Measurements from ENCODE around the gene RSPO3.
"Not testable (repeated sequence)": the region's sequence is repeated elsewhere in the genome, so short reads cannot be mapped to it uniquely, and the experiment has no call there.

DNA sequence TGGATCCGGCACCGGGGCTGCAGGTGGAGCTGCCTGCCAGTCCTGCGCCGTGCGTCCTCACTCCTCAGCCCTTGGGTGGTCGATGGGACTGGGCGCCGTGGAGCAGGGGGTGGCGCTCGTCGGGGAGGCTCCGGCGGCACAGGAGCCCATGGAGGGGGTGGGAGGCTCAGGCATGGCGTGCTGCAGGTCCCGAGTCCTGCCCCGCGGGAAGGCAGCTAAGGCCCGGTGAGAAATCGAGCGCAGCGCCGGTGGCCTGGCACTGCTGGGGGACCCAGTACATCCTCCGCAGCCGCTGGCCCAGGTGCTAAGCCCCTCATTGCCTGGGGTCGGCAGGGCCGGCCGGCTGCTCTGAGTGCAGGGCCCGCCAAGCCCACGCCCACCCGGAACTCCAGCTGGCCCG, 96.1 kb downstream of the RSPO3 start:
- TF ChIP-seq, protein P1, sequence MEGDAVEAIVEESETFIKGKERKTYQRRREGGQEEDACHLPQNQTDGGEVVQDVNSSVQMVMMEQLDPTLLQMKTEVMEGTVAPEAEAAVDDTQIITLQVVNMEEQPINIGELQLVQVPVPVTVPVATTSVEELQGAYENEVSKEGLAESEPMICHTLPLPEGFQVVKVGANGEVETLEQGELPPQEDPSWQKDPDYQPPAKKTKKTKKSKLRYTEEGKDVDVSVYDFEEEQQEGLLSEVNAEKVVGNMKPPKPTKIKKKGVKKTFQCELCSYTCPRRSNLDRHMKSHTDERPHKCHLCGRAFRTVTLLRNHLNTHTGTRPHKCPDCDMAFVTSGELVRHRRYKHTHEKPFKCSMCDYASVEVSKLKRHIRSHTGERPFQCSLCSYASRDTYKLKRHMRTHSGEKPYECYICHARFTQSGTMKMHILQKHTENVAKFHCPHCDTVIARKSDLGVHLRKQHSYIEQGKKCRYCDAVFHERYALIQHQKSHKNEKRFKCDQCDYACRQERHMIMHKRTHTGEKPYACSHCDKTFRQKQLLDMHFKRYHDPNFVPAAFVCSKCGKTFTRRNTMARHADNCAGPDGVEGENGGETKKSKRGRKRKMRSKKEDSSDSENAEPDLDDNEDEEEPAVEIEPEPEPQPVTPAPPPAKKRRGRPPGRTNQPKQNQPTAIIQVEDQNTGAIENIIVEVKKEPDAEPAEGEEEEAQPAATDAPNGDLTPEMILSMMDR (IDR thresholded peaks at IDR 0.05): not testable (repeated sequence)
- not testable (repeated sequence) for TF ChIP-seq POLR2A (IDR thresholded peaks at IDR 0.05)
